ENCODE measurements around the gene ARRDC4. TPM values are rescaled to one million over a fixed set of nuclear protein-coding genes. Genes with fewer than 3 reads are reported as not detected.
"Not testable (repeated sequence)": the region's sequence is repeated elsewhere in the genome, so short reads cannot be mapped to it uniquely, and the experiment has no call there.

ARRDC4 gene
- polyA plus RNA-seq, 4 donors = 21.3 to 38.7 (median 32.6) TPM

DNA sequence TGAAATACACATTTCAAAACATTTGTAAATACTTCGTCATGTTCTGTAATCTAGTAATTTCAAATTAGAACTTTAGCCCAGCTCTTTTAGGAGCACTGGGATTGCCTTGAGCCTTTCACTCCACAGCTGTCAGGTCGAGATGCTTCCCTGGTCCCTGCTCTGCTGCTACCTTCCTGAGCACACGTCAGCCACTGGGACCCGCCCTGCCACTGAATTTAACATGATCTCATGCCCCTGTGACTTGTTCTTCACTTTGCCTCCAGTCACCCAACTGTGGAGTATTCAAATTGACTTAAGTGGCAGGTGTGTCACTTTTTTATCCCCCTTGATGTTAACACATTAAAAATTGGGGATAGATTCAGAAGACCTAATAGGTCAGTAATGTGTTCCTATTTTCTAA is 3.3 kb downstream of the ARRDC4 start:
- no peak for DNase-seq (ENCODE audit: low read depth in 4 of 4, low spot score in 2 of 4)

- no peak for DNase-seq (ENCODE audit: low read depth in 4 of 4, low spot score in 2 of 4)
Observed at GRCh38 chr15:97966246-97966645, 5.7 kb downstream of the ARRDC4 start.

- no peak for DNase-seq (ENCODE audit: low read depth in 4 of 4, low spot score in 2 of 4)
Observed at GRCh38 chr15:97966924-97967620, 6.6 kb downstream of the ARRDC4 start.

DNA sequence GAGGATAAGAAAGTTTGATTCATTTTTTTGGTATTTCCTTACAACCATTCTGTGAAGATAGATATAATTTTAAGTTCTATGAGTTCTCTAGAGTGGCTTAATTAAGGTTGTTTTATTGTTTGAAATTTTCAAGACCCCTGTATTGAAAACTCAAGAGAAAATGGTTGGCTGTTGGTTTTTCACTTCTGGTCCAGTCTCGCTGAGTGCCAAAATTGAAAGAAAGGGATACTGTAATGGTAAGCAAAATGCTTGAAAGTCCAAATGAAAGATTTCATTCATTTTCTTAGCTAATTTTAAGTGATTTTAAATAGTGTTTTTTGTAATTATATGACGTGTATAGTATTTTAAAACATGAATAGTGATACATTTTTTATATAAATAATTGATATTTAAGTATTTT is 7.4 kb downstream of the ARRDC4 start:
- DNase-seq (ENCODE audit: low read depth in 4 of 4, low spot score in 2 of 4) = no peak

DNA sequence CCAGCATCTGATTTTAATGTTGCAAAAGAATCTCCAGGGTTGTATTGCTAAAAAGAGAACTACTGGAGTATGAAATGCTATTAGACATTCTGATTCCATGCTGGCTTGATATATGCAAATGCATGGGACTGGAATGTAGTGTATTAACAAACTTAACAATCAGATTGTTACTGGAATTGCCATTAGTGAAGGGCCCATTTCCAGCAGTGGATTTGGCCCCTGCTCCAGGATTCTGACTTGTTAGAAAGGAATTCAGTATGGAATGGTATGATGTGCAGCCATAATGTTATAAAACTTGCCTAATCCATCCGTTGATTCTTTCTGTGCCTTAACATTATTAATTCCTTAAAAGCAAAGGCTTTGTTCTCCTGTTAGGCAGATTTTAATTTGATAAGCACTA is 7.9 kb downstream of the ARRDC4 start:
- DNase-seq (ENCODE audit: low read depth in 4 of 4, low spot score in 2 of 4) = no peak

- no peak for DNase-seq (ENCODE audit: low read depth in 4 of 4, low spot score in 2 of 4)
Observed at GRCh38 chr15:97972366-97972765, 11.9 kb downstream of the ARRDC4 start.

DNA sequence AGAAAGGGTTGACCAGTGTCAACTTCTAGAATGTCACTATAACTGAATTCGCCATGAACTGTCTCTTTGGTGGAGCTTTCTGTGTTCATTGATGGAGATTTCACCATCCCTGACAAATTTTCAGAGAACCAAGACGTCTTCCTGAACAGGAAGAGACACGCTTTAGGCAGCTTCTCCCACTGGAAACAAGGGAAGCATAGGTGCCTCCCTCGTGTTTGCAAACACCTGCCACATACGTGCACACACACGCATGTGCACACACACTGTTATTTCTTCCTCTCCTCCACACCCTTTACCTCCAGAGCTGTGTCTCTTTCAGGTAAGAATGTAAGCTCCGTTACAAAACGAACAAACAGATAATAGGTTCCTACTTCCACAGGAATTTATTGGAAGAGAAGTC is 15.6 kb downstream of the ARRDC4 start:
- DNase-seq (ENCODE audit: low read depth in 4 of 4, low spot score in 2 of 4) = no peak

GRCh38 chr15:97976766-97977503 is 16.4 kb downstream of the ARRDC4 start:
- DNase-seq (ENCODE audit: low read depth in 4 of 4, low spot score in 2 of 4) = no peak

DNA sequence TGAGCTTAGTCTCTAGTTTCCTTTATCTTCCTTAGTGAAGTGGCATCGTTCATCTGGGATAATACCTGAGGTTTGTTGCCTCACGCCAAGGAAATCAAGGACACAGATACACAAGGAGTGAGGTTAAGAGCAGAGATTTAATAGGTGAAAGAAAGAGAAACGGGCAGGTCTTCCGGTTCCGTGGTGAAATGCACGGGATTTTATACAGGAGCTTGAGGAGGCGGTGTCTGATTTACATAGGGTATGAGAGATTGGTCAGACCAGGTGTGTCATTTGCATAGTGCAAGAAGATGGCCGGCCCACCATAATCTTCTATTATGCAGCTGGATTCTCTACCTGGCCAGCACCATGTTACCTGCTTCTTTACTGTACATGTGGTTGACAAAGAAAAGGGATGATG is 17.2 kb downstream of the ARRDC4 start:
- DNase-seq (ENCODE audit: low read depth in 4 of 4, low spot score in 2 of 4) = no peak

DNA sequence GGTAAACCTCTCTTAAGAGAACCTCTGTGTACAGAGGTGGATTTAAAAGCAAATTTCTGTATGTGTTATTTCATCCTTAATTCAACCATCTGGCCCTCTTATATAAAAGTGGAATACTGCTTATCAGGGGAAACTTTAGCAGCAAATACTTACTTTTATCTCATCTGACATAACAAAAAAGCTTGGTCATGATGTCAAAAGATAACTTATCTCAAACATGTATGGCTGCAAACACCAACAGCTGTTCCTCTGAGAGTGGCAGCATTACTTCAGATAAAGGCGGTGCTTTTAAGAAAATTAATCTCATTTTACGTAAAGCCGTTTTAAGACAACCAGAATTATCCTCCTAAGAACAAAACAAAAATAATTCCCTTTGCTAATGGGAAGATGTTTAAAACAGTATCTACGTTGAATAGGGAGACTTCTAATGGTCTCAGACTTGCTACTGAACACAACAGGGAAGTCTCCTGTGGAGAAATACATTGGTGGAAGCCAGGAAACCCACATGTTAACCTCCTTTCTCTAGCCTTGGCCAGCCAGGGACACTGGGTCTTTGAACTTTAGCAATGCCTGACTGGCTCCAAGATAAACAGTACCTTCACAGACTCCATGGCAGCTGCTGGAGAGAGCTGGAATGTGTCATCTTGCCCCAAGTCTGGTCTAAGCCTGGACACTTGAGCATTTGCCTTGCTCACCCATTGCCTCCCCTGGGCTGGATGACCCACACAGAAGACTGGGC is 18.1 kb downstream of the ARRDC4 start:
- DNase-seq (ENCODE audit: low read depth in 4 of 4, low spot score in 2 of 4) = no peak

DNA sequence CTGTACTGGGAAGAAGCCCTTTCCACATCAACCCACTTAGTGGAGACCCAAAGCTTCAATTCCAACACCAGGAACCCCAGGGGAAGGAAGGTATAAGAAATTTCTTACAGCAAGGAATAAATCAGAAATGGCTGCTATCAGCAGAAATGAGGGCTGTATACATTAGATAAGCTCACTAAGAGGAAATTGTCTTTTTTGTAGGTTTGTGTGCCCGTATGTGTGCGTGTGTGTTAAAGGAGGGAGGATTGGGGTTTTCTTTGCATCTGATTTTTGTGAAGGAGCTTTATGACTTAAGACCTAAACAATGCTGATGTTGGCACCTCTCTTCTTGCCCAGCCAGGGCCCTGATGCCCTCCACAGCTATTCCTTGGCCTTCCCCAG is 18.6 kb downstream of the ARRDC4 start:
- no peak for DNase-seq (ENCODE audit: low read depth in 4 of 4, low spot score in 2 of 4)

DNA sequence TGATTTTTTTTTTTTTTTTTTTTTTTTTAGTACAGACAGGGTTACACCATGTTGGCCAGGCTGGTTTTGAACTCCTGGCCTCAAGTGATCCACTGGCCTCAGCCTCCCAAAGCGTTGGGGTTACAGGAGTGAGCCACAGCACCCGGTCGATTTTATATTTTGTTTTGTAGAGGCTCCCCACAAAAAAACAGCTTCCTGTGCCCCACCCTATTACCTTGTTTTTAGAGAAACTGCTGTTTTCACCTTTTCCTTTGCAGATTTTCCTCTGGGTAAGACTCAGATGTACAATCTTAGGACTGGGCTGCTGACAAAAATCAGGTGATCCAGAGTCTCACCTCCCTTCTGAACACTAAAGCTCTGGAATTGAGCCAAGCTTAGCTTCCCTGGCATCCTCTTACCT is 20.6 kb downstream of the ARRDC4 start:
- no peak for DNase-seq (ENCODE audit: low read depth in 4 of 4, low spot score in 2 of 4)

DNA sequence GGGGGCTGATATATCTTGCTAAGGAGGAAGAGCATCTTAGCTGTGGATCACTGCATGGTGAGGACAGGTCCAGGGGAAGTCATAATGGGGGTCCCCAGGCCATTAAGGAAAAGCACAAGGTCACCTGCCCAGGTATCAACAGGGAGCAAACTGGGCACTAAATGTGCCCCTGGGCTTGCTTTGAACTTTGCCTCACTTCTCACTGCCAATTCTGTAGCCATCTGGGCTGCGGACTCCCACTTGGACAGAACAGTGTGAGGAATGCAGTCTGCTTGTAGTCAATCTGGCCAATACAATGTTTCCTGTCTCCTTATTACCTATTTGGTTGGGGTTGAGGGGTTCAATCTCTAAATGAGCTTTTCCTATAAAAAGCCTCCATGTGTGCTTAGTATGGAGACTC is 21.3 kb downstream of the ARRDC4 start:
- DNase-seq (ENCODE audit: low read depth in 4 of 4, low spot score in 2 of 4) = no peak

DNA sequence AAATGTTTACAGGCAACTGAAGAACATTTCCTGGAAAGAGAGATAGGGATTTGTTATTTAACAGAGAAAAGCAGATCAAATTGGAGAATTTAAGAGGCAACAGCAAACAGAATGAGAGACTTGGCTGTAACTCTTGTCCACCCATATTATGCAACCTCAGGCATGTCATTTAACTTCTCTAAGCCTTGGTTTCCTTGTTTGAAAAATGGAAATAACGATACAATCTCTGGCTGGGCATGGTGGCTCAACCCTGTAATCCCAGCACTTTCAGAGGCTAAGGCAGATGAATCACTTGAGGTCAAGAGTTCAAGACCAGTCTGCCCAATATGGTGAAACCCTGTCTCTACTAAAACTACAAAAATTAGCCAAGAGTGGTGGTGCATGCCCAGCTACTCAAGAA is 23.7 kb downstream of the ARRDC4 start:
- no peak for DNase-seq (ENCODE audit: low read depth in 4 of 4, low spot score in 2 of 4)

GRCh38 chr15:97985979-97986378 is 25.5 kb downstream of the ARRDC4 start:
- DNase-seq (ENCODE audit: low read depth in 4 of 4, low spot score in 2 of 4) = not testable (repeated sequence)

GRCh38 chr15:97986781-97987180 is 26.3 kb downstream of the ARRDC4 start:
- DNase-seq (ENCODE audit: low read depth in 4 of 4, low spot score in 2 of 4) = no peak

DNA sequence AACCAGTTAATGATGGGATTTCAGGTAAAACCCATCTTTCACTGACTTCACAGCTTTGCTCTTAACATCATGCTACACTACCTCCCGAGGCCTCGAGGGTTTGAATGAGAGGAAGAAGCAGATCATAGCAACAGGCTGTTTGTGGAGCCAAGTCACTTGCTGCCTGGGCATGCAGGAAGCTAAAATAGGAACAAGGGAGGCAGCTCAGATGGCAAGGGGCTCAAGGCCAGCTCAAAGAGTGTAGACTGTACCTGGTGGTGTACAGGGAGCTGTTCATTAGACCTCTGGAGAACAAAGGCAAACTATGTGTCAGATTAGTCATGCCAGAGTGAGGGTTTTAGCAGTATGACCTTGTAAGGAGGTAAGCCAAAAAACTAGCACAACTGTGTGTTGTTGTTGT is 28.8 kb downstream of the ARRDC4 start:
- DNase-seq (ENCODE audit: low read depth in 4 of 4, low spot score in 2 of 4) = no peak

- no peak for DNase-seq (ENCODE audit: low read depth in 4 of 4, low spot score in 2 of 4)
Observed at GRCh38 chr15:97991972-97992541, 31.6 kb downstream of the ARRDC4 start.

- DNase-seq (ENCODE audit: low read depth in 4 of 4, low spot score in 2 of 4) = no peak
Observed at GRCh38 chr15:97992823-97993222, 32.3 kb downstream of the ARRDC4 start.

DNA sequence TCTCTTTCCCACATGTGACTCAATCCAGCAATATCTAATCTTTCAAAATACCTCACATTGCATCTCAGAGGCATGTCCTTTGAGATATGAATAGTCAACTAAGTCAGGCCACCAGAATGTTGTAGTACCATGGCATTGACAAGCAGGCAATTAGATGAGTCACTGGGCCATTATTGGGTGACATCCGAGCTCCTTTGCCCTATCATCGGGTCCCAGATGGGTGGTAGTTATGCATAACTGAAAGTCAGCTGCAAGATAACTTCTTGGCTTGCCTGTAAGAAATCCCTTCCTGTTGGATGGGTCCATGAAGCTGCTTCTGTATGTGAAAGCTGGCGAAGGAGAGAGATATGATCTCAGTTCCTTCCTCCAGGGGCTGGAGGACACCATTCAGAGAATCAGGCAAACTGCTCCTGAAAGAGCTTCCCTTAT is 32.8 kb downstream of the ARRDC4 start:
- DNase-seq (ENCODE audit: low read depth in 4 of 4, low spot score in 2 of 4) = no peak

- DNase-seq (ENCODE audit: low read depth in 4 of 4, low spot score in 2 of 4) = no peak
Observed at GRCh38 chr15:97994236-97994635, 33.7 kb downstream of the ARRDC4 start.

All from left renal cortex interstitium (tissue), 4 donors.